GM12878 (cell line): ENCODE measurements around the gene S100A12. TPM values are rescaled to one million over a fixed set of nuclear protein-coding genes. Genes with fewer than 3 reads are reported as not detected.

ENCODE experiments used
- ATAC-seq: fragments of 200-7000 bp; cut with Tn5 transposase; 3 replicates; pipeline ENCODE4 v1.9.1; 2020; ENCODE audit warnings: mild to moderate bottlenecking, moderate library complexity
- BruUV-seq: library from RNA; stranded (reverse); fragments of 400-500 nt; replicated peaks from 2 replicates; lab custom pipeline; 2021; lab: Mats Ljungman, UMichigan
- CTCF ChIA-PET: fragments of 300-600 bp; sonication (Branson Sonifier 250); formaldehyde crosslinking; extraction: SDS; loops from one replicate; lab custom pipeline; 2021; ENCODE audit warnings: inconsistent platforms; lab: Yijun Ruan, JAX
- POLR2A ChIA-PET: fragments of 350-600 bp; formaldehyde crosslinking; extraction: SDS; loops from one replicate; lab custom pipeline; 2021; ENCODE audit warnings: inconsistent platforms; lab: Charles Lee
- RAD21 ChIA-PET: fragments of 300-600 bp; sonication (Branson Sonifier 250); formaldehyde crosslinking; loops from one replicate; lab custom pipeline; 2023; ENCODE audit warnings: antibody characterized with exemption; ENCODE audit not compliant: unreplicated experiment; lab: Charles Lee
- SMC1A ChIA-PET: fragments of 300-600 bp; sonication (Branson Sonifier 250); formaldehyde crosslinking; loops from one replicate; lab custom pipeline; 2023; ENCODE audit not compliant: unreplicated experiment, uncharacterized antibody; lab: Charles Lee
- DNase-seq: peaks from one replicate; pipeline ENCODE4 v3.0.0-alpha.2; 2011; ENCODE audit warnings: low read depth, low spot score
- FAIRE-seq: peaks from 3 replicates; lab custom pipeline; 2011; peaks lifted over from hg19 to GRCh38; lab: Jason Lieb, UNC
- H2AFZ ChIP-seq: 2 replicates; pipeline ENCODE4 v1.6.0; 2011; ENCODE audit warnings: low read depth, low read length, control low read depth; ENCODE audit not compliant: control insufficient read depth
- H3K27ac ChIP-seq: 2 replicates; pipeline ENCODE4 v1.5.1; 2011; ENCODE audit warnings: control low read depth; ENCODE audit not compliant: control insufficient read depth, insufficient read depth
- H3K27me3 ChIP-seq, 2 experiments: replicated peaks in 1 of 2; 2 replicates each; pipeline versions ENCODE4 v1.6.0 to v1.6.1; 2011; ENCODE audit warnings: low read length in 1 of 2; ENCODE audit not compliant: control insufficient read depth in 2 of 2, insufficient read depth in 2 of 2
- H3K36me3 ChIP-seq, 2 experiments: 2 replicates each; pipeline ENCODE4 v1.5.1; 2011; ENCODE audit warnings: low read length in 1 of 2; ENCODE audit not compliant: control insufficient read depth in 2 of 2, insufficient read depth in 2 of 2
- H3K4me1 ChIP-seq: 2 replicates; pipeline ENCODE4 v1.6.1; 2011; ENCODE audit warnings: mild to moderate bottlenecking, low read length, moderate library complexity, mixed read lengths; ENCODE audit not compliant: control insufficient read depth, insufficient read depth
- H3K4me2 ChIP-seq: 2 replicates; pipeline ENCODE4 v1.6.0; 2011; ENCODE audit warnings: control low read depth; ENCODE audit not compliant: control insufficient read depth, insufficient read depth
- H3K4me3 ChIP-seq: fragments of 200-600 bp; sonication (generic); 2 replicates; pipeline ENCODE4 v1.5.1; 2016
- H3K79me2 ChIP-seq: 2 replicates; pipeline ENCODE4 v1.6.0; 2011; ENCODE audit warnings: low read length; ENCODE audit not compliant: control insufficient read depth, insufficient read depth
- H3K9ac ChIP-seq: 2 replicates; pipeline ENCODE4 v1.8.0; 2011; ENCODE audit warnings: low read length, control low read depth, mixed read lengths; ENCODE audit not compliant: control insufficient read depth, insufficient read depth
- H3K9me3 ChIP-seq: replicated peaks from 3 replicates; pipeline ENCODE4 v1.5.1; 2011; ENCODE audit warnings: mild to moderate bottlenecking, low read length; ENCODE audit not compliant: control insufficient read depth, insufficient read depth
- H4K20me1 ChIP-seq: 2 replicates; pipeline ENCODE4 v1.6.0; 2011; ENCODE audit not compliant: control insufficient read depth, insufficient read depth
- CHD2 ChIP-seq: IDR thresholded peaks from 2 replicates; pipeline ENCODE4 v1.6.1; 2011; ENCODE audit warnings: low read depth, low read length, improper control_type of control experiment, borderline replicate concordance
- CREB1 ChIP-seq: IDR thresholded peaks from 2 replicates; pipeline ENCODE4 v1.6.1; 2012; ENCODE audit warnings: low read depth, mild to moderate bottlenecking, inconsistent platforms
- EZH2 ChIP-seq: IDR thresholded peaks from 2 replicates; pipeline ENCODE4 v1.6.1; 2012; ENCODE audit warnings: low read depth, mild to moderate bottlenecking, control low read depth, inconsistent platforms, low read length, borderline replicate concordance; ENCODE audit not compliant: control insufficient read depth
- IKZF2 ChIP-seq, 2 experiments: fragments of 450-650 bp; IDR thresholded peaks; 2 replicates each; pipeline ENCODE4 v1.6.1; 2017; ENCODE audit warnings: mild to moderate bottlenecking in 2 of 2, moderate library complexity in 2 of 2
- NFIC ChIP-seq: IDR thresholded peaks from 2 replicates; pipeline ENCODE4 v1.6.1; 2012; ENCODE audit warnings: low read depth, mild to moderate bottlenecking, inconsistent platforms, low read length, moderate library complexity
- RAD21 ChIP-seq: IDR thresholded peaks from 2 replicates; pipeline ENCODE4 v1.6.1; 2011; ENCODE audit warnings: mild to moderate bottlenecking, low read depth, low read length, moderate library complexity; ENCODE audit not compliant: insufficient read depth
- WGBS: methylation state at CpG from one replicate; pipeline ENCODE4 v1.1.6; 2016; ENCODE audit warnings: low lambda C conversion rate; ENCODE audit not compliant: insufficient replicate concordance, insufficient coverage; ENCODE audit errors: missing lambda C conversion rate; 5-methylcytosine and 5-hydroxymethylcytosine counted together
- in situ Hi-C: fragments of 300-500 bp; cut with MboI; formaldehyde crosslinking; loops from 9 replicates; pipeline ENCODE4 v1.14.3; 2018; ENCODE audit warnings: mixed read lengths
- intact Hi-C: fragments of 100-400 bp; cut with micrococcal nuclease; formaldehyde crosslinking; loops from one replicate; pipeline ENCODE4 v1.14.2; 2022; ENCODE audit not compliant: unreplicated experiment
- polyA plus RNA-seq, 11 experiments: library from polyadenylated mRNA; depleted of rRNA in 4 of 11; unstranded in 6 of 11; stranded (reverse) in 5 of 11; fragments of >200 nt; fragmentation: Nextera tagmentation in 4 of 11; fragmentation: Illumina TruSeq in 1 of 11; extraction: Ambion mirVana in 4 of 11; extraction: Trizol in 1 of 11; gene quantifications; 1 replicate in 1 of 11; 2 replicates in 10 of 11; pipeline versions ENCODE4 v1.2.1 to v1.2.3, GENCODE V29; 2011 to 2016; ENCODE audit warnings: inconsistent platforms in 2 of 11, missing spikeins in 2 of 11, low read depth in 1 of 11
- total RNA-seq, 4 experiments: library from RNA; depleted of rRNA in 3 of 4; stranded (reverse); fragments of >200 nt in 3 of 4; fragmentation: Illumina TruSeq in 1 of 4; extraction: Trizol in 1 of 4; gene quantifications; 2 replicates each; pipeline versions ENCODE4 v1.2.1 to v1.2.3, GENCODE V29; 2013 to 2021
- TF ChIP-seq, protein P1 (sequence below): IDR thresholded peaks from 2 replicates; pipeline ENCODE4 v1.6.1; 2012; ENCODE audit warnings: low read depth, low read length, improper control_type of control experiment
- TF ChIP-seq, protein P2 (sequence below): fragments of 450-650 bp; IDR thresholded peaks from 2 replicates; pipeline ENCODE4 v1.6.1; 2017; ENCODE audit warnings: antibody characterized with exemption, mild to moderate bottlenecking, moderate library complexity

Gene S100A12
- total and polyA plus RNA-seq, 10 of the 15 experiments (the other 5 are each of a cell fraction or from before 2014, with no cell fraction given) = not detected

DNA sequence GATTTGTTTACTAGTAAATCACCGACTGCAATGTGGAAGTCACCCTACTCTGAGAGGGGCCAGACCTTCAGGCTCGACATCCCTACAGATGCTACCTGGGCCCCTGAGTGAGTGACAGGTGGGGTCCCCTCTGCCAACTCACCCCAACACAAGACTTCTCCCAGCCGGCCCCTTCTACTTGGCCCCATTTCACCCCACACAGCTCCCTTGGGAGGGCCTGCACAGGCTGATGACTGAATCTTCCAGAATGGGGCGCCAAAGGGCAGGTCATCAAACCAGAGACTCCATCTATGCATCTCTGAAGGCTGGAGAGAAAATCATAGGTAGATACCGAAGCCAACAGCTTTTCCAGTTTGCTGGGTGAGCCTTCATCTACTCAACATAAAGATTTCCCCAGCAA, 24.8 kb upstream of the S100A12 start:
- no TSS peak for BruUV-seq
- intact Hi-C loops (loop anchor here (5.0 kb wide), 1 partner anchor 97 kb away; no protein-coding TSS in a partner anchor), in situ Hi-C loops (no loop called here)
- SMC1A ChIA-PET = interaction anchor here (1.0 kb wide), 1 partner anchor 94 kb away, joined by 6 read pairs; no protein-coding TSS in a partner anchor
- POLR2A ChIA-PET = no interaction called here
- H4K20me1 ChIP-seq = no peaks in the 10 kb centered on the region
- H3K79me2 ChIP-seq = no peaks in the 10 kb centered on the region
- H3K9ac ChIP-seq = no peak overlapping the region
- TF ChIP-seq, protein P1, sequence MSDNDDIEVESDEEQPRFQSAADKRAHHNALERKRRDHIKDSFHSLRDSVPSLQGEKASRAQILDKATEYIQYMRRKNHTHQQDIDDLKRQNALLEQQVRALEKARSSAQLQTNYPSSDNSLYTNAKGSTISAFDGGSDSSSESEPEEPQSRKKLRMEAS = no peak
- TF ChIP-seq IKZF2 (IDR thresholded peaks at IDR 0.05) (no peak), NFIC (no peak), EZH2 (no peak), CREB1 (no peak), CHD2 (no peak), RAD21 (peak; percentile 37)
- TF ChIP-seq, protein P2, sequence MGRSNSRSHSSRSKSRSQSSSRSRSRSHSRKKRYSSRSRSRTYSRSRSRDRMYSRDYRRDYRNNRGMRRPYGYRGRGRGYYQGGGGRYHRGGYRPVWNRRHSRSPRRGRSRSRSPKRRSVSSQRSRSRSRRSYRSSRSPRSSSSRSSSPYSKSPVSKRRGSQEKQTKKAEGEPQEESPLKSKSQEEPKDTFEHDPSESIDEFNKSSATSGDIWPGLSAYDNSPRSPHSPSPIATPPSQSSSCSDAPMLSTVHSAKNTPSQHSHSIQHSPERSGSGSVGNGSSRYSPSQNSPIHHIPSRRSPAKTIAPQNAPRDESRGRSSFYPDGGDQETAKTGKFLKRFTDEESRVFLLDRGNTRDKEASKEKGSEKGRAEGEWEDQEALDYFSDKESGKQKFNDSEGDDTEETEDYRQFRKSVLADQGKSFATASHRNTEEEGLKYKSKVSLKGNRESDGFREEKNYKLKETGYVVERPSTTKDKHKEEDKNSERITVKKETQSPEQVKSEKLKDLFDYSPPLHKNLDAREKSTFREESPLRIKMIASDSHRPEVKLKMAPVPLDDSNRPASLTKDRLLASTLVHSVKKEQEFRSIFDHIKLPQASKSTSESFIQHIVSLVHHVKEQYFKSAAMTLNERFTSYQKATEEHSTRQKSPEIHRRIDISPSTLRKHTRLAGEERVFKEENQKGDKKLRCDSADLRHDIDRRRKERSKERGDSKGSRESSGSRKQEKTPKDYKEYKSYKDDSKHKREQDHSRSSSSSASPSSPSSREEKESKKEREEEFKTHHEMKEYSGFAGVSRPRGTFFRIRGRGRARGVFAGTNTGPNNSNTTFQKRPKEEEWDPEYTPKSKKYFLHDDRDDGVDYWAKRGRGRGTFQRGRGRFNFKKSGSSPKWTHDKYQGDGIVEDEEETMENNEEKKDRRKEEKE = no peak
- H3K4me2 ChIP-seq = no peak overlapping the region
- no peaks in the 10 kb centered on the region for H3K36me3 ChIP-seq
- CTCF ChIA-PET = interaction anchor here (1.3 to 6.8 kb wide), 4 partner anchors 45 to 95 kb away, joined by 3 to 44 read pairs (median 5); no protein-coding TSS in a partner anchor
- RAD21 ChIA-PET = interaction anchor here (1.1 kb wide), 1 partner anchor 95 kb away, joined by 5 read pairs; no protein-coding TSS in a partner anchor
- H3K27ac ChIP-seq = no peak overlapping the region
- no peak for ATAC-seq
- H3K4me3 ChIP-seq = no peak overlapping the region
- DNase-seq = no peak
- no peaks in the 10 kb centered on the region for H3K9me3 ChIP-seq
- 12% methylated on average over 5 of the region's 5 CpGs for WGBS
- H2AFZ ChIP-seq = no peak overlapping the region
- no peaks in the 10 kb centered on the region for H3K4me1 ChIP-seq
- no peak for FAIRE-seq
- H3K27me3 ChIP-seq = peaks cover 0 to 4% of the 10 kb centered on the region in 2 experiments; a peak in 2 of 4 replicates
